NCI-H2171 (cell line): Measurements from ENCODE around the gene NPFFR1.
"Not testable (repeated sequence)": the region's sequence is repeated elsewhere in the genome, so short reads cannot be mapped to it uniquely, and the experiment has no call there.

ENCODE experiments used
- DNase-seq: peaks from one replicate; lab custom pipeline; 2025; lab: John Stamatoyannopoulos, UW

NPFFR1 gene

GRCh38 chr10:70285476-70285831, 1.6 kb upstream of the NPFFR1 start:
- DNase-seq, result no peak

DNA sequence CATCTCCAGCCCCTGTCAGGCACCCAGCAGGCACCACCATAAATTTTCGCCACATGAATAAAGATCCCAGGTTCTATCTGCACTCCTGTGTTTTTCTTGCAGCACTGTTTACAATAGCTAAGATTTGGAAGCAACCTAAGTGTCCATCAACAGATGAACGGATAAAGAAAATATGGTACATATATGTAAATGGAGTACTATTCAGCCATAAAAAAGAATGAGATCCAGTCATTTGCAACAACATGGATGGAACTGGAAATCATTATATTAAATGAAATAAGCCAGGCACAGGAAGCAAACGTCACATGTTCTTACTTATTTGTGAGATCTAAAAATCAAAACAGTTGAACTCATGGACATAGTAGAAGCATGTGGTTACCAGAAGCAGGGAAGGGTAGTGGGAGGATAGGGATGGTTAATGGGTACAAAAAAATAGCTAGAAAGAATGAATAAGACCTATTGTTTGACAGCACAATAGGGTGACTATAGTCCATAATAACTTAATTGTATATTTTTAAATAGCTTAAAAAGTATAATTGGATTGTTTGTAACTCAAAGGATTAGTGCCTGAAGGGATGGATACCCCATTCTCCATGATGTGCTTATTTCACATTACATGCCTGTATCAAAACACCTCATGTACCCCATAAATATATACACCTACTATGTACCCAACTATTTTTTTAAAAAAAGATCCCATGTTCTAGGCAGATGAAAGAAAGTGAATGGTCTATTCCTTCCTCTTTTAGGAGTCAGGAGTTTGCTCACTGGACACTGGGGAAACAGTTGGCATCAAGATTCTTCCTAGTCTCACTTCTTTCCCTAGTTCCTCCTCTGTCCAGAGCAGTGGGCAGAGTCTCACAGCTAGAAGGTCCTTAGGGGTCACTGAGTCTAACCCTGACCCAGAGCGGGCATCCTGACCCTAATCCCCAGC, 1.0 kb upstream of the NPFFR1 start:
- DNase-seq, result no peak

DNA sequence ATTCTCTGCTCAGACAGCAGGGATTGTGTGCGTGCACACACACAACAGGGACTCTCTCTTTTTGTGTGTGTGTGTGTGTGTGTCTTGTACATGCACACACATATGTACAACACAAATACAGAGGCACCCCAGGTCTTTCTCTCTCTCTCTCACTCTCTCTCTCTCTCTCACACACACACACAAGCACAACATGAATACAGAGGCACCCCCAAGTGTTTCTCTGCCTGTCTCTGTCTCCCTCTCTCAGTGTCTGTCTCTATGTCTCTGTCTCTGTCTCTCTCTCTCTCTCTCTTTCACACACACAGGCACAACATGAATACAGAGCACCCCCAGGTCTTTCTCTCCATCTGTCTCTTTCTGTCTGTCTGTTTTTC, 746 bp downstream of the NPFFR1 start:
- no peak for DNase-seq

DNA sequence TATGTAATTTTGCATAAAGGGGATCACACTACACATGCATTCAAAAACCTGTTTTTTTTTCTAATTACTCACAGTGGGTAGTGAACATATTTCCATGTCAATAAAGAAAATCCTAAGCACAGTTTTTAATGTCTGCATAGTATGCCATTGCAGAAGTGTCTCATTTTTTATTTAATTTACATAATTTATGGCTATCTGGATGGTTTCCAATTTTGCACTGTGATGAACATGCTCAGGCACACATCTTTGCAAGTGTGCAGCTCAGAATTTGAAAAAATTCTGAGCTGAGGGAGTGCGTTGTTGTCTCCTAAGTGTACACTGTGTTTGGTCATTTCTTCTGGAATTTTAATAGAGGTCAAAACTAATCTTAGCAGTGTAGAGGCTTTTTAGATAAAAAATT, 2.2 kb downstream of the NPFFR1 start:
- DNase-seq, result no peak

- DNase-seq, result no peak
Observed at GRCh38 chr10:70280099-70280498, 3.7 kb downstream of the NPFFR1 start.

GRCh38 chr10:70277396-70278030, 6.3 kb downstream of the NPFFR1 start:
- DNase-seq, result no peak

DNA sequence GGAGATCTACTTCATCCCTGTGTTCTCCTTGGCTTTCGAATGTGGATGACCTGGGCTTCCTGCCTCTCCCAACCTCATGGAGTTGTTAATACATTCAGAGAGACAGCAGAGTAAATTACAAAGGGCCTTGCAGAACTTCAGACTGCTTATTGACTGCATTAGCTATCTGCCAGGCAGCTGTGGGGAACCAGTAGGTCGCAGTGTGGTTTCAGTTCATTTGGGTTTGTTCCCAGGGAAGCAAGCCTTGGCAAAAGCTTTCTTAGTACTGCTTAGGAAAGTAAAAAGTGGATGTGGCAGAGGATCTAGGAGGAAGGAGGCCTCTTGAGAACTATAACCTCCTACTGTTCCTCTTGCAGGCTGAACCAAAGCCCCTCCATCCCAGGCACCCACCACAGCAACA, 9.2 kb downstream of the NPFFR1 start:
- no peak for DNase-seq

- DNase-seq, result no peak
Observed at GRCh38 chr10:70272925-70273316, 10.9 kb downstream of the NPFFR1 start.

- no peak for DNase-seq
Observed at GRCh38 chr10:70271996-70272924, 11.5 kb downstream of the NPFFR1 start.

GRCh38 chr10:70270952-70271351, 12.9 kb downstream of the NPFFR1 start:
- no peak for DNase-seq

- DNase-seq, result no peak
Observed at GRCh38 chr10:70269741-70270140, 14.1 kb downstream of the NPFFR1 start.

DNA sequence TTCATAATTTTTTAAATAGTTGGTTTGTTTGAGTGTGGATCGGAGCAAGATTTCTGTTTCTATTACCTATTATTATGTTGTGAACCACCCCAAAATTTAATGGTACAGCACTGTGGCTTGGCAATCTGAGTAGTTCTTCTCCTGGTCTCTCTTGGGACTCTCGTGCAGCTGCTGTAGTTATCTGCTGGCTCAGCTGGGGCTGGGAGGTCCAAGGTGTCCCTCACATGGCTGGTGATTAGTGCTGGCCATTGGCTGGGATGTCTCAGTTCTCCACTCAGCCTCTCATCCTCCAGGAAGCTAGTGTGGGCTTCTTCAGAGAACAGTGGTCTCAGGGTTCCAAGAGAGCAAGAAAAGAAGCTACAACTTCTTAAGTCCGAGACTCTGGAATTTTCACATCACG, 15.4 kb downstream of the NPFFR1 start:
- DNase-seq, result no peak

- DNase-seq, result no peak
Observed at GRCh38 chr10:70267161-70267933, 16.5 kb downstream of the NPFFR1 start.

DNA sequence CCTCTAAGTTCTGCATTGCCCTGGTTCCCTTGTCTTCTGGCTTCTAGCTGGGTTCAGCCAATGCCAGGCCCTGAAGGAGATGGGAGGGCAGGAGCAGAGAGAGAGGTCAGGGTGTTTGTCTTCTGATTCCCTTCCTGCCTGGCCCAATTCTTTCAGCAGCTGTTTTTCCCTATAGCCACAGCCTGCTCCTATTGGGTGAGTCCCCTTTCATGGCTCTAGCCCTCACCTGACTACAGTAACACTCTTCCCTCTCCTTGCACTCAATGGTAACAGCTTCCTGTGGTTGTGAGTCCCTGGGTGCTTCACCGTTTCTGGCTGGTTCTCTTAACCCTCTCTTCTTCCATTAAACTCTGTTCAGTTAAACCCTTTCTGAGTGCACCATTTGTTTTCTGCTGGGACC, 17.1 kb downstream of the NPFFR1 start:
- no peak for DNase-seq

- no peak for DNase-seq
Observed at GRCh38 chr10:70266056-70266455, 17.7 kb downstream of the NPFFR1 start.

GRCh38 chr10:70265032-70265689, 18.6 kb downstream of the NPFFR1 start:
- DNase-seq, result no peak

GRCh38 chr10:70260734-70261133, 23.1 kb downstream of the NPFFR1 start:
- DNase-seq, result no peak

GRCh38 chr10:70260259-70260658, 23.5 kb downstream of the NPFFR1 start:
- DNase-seq, result no peak

- DNase-seq, result no peak
Observed at GRCh38 chr10:70258216-70258615, 25.6 kb downstream of the NPFFR1 start.

DNA sequence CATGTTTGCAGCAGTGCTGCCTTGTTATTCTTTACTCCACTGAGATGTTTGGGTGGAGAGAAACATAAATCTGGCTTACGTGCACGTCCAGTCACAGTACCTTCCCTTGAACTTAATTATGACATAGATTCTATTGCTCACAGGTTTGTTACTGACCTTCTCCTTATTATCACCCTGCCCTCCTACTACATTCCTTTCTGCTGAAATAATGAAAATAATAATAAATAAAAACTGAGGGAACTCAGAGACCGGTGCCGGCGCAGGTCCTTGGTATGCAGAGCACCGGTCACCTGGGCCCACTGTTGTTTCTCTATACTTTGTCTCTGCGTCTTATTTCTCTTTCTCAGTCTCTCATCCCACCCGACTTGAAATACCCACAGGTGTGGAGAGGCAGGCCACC, 26.0 kb downstream of the NPFFR1 start:
- DNase-seq, result not testable (repeated sequence)

DNA sequence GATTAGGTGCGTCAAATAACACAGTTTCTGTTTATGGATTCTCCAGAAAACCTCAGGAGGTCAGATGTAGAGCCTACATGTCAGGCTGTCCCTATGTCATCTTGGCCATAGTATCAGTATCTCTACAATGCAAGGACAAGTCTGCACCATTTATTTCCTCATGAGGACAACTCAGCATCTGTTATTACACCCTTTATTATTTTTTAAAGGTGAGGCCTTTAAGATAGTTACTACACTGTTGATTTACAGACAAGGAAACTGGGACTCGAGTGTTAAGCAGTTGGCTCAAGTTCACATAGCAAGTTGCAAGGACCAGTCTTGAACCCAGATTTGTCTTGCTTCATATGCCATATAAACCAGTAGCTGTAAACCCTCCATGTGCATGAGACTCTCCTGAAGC, 27.3 kb downstream of the NPFFR1 start:
- DNase-seq, result no peak
